ENCODE measurements around the gene UTP3. TPM values are rescaled to one million over a fixed set of nuclear protein-coding genes. Genes with fewer than 3 reads are reported as not detected.
"Not testable (repeated sequence)": the region's sequence is repeated elsewhere in the genome, so short reads cannot be mapped to it uniquely, and the experiment has no call there.

The UTP3 gene
- total and polyA plus RNA-seq, 2 experiments from 2014 or later: 19.2 to 27.1 TPM

DNA sequence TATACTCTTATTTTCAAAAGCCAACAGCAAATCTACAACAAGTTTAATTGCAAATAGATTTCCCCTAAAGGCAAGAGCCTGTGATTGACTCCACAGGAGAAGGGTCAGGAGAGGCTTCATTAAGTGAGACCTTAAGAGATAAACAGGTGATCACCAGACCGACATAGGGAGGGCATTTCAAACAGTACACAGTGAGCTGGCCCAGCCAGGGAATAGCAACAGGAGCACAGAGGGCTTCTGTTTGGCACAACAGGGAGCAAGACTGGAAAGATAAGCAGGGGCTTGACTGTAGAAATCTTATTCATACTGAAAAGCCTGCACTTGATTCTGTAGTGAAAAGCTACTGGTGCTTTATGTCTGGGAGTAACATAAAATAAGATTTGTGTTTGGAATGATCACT lies 37.3 kb downstream of the UTP3 start:
- Histone ChIP-seq H3K9me3 (ENCODE audit: low read depth) (no peaks in the 10 kb centered on the region), H3K4me1 (ENCODE audit: insufficient read depth) (peaks cover 16% of the 10 kb centered on the region; the same call in 1 of the 2 replicates), H3K36me3 (ENCODE audit: low read depth) (no peaks in the 10 kb centered on the region), H3K79me2 (ENCODE audit: insufficient read depth) (peaks cover 94% of the 10 kb centered on the region), H3K9me2 (ENCODE audit: insufficient read depth) (no peaks in the 10 kb centered on the region), H3K9ac (no peak overlapping the region), H3K27me3 (replicated peaks; ENCODE audit: insufficient read depth) (no peaks in the 10 kb centered on the region), H3K27ac (no peak overlapping the region), H3K4me3 (no peak overlapping the region), H3K4me2 (ENCODE audit: unreplicated experiment) (no peak overlapping the region), H2AFZ (no peak overlapping the region), H4K20me1 (ENCODE audit: insufficient read depth) (no peaks in the 10 kb centered on the region; the same call in 1 of the 2 replicates), H3F3A (ENCODE audit: insufficient read depth) (peaks cover 9% of the 10 kb centered on the region)
- 74 to 75% methylated on average over 1 of the region's 1 CpG for WGBS, 2 experiments (ENCODE audit: low coverage in 1 of 2, low lambda C conversion rate in 2 of 2, missing lambda C conversion rate in 2 of 2)
- no peak for DNase-seq
- in situ Hi-C loops (cut with MboI): no loop called here
- TF ChIP-seq EZH2phosphoT487 (IDR thresholded peaks at IDR 0.05; ENCODE audit: insufficient read depth, low read depth) (no peak), EZH2 (IDR thresholded peaks at IDR 0.05; ENCODE audit: insufficient read depth, poor library complexity, severe bottlenecking) (no peak)

DNA sequence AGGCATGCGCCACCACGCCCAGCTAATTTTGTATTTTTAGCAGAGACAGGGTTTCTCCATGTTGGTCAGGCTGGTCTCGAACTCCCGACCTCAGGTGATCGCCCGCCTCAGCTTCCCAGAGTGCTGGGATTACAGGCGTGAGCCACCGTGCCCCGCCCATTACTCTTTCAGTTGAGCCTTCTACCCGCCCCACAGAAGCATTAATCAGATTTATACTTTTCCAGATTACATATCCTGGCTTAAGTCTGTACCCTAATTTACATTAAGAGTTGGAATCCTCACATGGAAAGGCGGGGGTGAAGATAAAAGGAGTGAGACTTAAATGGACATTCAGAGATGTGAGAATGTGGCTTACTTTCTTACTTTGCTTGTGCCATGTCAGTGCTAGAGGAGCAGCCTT lies 38.2 kb downstream of the UTP3 start:
- WGBS, 2 experiments (ENCODE audit: low coverage in 1 of 2, low lambda C conversion rate in 2 of 2, missing lambda C conversion rate in 2 of 2): 97% methylated on average over 11 of the region's 11 CpGs
- in situ Hi-C loops (cut with MboI); H3K9me2 ChIP-seq (ENCODE audit: insufficient read depth); H3K27me3 ChIP-seq (replicated peaks; ENCODE audit: insufficient read depth); H3K36me3 ChIP-seq (ENCODE audit: low read depth); H3K9ac ChIP-seq; H3K27ac ChIP-seq; H3K4me3 ChIP-seq; H2AFZ ChIP-seq; H3F3A ChIP-seq (ENCODE audit: insufficient read depth); H3K9me3 ChIP-seq (ENCODE audit: low read depth); H4K20me1 ChIP-seq (ENCODE audit: insufficient read depth); DNase-seq; H3K4me2 ChIP-seq (ENCODE audit: unreplicated experiment): not testable (repeated sequence)
- peaks cover 94% of the 10 kb centered on the region for H3K79me2 ChIP-seq (ENCODE audit: insufficient read depth)
- peaks cover 16% of the 10 kb centered on the region; the same call in 1 of the 2 replicates for H3K4me1 ChIP-seq (ENCODE audit: insufficient read depth)

DNA sequence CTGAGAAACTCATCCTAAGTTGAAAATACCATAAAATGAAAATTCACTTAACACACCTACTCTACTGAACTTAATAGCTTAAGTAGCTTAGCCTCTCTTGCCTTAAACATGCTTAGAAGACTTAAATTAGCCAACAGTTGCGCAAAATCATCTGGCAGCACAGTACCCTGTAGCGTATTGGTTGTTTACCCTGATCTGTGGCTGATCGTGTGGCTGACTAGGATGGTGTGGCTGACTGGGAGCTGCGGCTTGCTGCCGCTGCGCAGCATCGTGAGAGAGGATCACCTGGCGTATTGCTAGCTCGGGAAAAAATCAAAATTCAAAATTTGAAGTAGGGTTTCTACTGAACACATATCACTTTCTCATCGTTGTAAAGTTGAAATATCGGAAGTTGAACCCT lies 39.8 kb downstream of the UTP3 start:
- TF ChIP-seq EZH2 (IDR thresholded peaks at IDR 0.05; ENCODE audit: insufficient read depth, poor library complexity, severe bottlenecking) (no peak), EZH2phosphoT487 (IDR thresholded peaks at IDR 0.05; ENCODE audit: insufficient read depth, low read depth) (no peak)
- Histone ChIP-seq H3F3A (ENCODE audit: insufficient read depth) (no peaks in the 10 kb centered on the region; the same call in 1 of the 2 replicates), H3K9me3 (ENCODE audit: low read depth) (no peaks in the 10 kb centered on the region), H3K27me3 (replicated peaks; ENCODE audit: insufficient read depth) (no peaks in the 10 kb centered on the region), H3K4me3 (no peak overlapping the region), H3K79me2 (ENCODE audit: insufficient read depth) (peaks cover 100% of the 10 kb centered on the region), H3K27ac (no peak overlapping the region), H3K36me3 (ENCODE audit: low read depth) (no peaks in the 10 kb centered on the region), H3K4me2 (ENCODE audit: unreplicated experiment) (no peak overlapping the region), H4K20me1 (ENCODE audit: insufficient read depth) (no peaks in the 10 kb centered on the region; the same call in 1 of the 2 replicates), H3K4me1 (ENCODE audit: insufficient read depth) (peaks cover 8% of the 10 kb centered on the region; the same call in 1 of the 2 replicates), H3K9me2 (ENCODE audit: insufficient read depth) (no peaks in the 10 kb centered on the region), H2AFZ (no peak overlapping the region), H3K9ac (no peak overlapping the region)
- in situ Hi-C loops (cut with MboI): no loop called here
- no peak for DNase-seq
- 92 to 94% methylated on average over 11 of the region's 11 CpGs for WGBS, 2 experiments (ENCODE audit: low coverage in 1 of 2, low lambda C conversion rate in 2 of 2, missing lambda C conversion rate in 2 of 2)

DNA sequence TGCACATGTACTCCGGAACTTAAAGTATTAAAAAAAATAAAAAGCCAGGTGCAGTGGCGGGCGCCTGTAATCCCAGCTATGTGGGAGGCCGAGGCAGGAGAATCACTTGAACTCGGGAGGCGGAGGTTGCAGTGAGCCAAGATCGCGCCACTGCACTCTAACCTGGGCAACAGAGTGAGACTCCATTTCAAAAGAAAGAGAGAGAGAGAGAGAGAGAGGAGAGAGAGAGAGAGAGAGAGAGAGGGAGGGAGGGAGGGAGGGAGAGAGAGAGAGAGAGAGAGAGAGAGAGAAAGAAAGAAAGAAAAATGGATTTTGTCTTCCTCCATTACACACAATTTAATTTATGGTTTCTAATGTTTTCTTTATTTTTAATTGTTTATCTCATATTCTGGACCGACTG lies 44.5 kb downstream of the UTP3 start:
- DNase-seq; H3K36me3 ChIP-seq (ENCODE audit: low read depth); H3K9me3 ChIP-seq (ENCODE audit: low read depth); H3K27me3 ChIP-seq (replicated peaks; ENCODE audit: insufficient read depth); H3K4me2 ChIP-seq (ENCODE audit: unreplicated experiment); H3K9ac ChIP-seq; H3K9me2 ChIP-seq (ENCODE audit: insufficient read depth); in situ Hi-C loops (cut with MboI); H4K20me1 ChIP-seq (ENCODE audit: insufficient read depth); H3K4me3 ChIP-seq; H2AFZ ChIP-seq; H3K27ac ChIP-seq: not testable (repeated sequence)
- Histone ChIP-seq H3K4me1 (ENCODE audit: insufficient read depth) (peaks cover 25% of the 10 kb centered on the region), H3F3A (ENCODE audit: insufficient read depth) (peaks cover 23% of the 10 kb centered on the region), H3K79me2 (ENCODE audit: insufficient read depth) (peaks cover 92% of the 10 kb centered on the region)
- 96 to 99% methylated on average over 9 of the region's 9 CpGs for WGBS, 2 experiments (ENCODE audit: low coverage in 1 of 2, low lambda C conversion rate in 2 of 2, missing lambda C conversion rate in 2 of 2)
